AG09309 (cell line): ENCODE results near the gene TTLL9.
"Not testable (repeated sequence)": the region's sequence is repeated elsewhere in the genome, so short reads cannot be mapped to it uniquely, and the experiment has no call there.

Experiments used
- DNase-seq: peaks from one replicate; pipeline ENCODE4 v3.0.0-alpha.2; 2010; ENCODE audit warnings: low read depth
- H3K4me3 ChIP-seq: 2 replicates; pipeline ENCODE4 v1.5.1; 2011; ENCODE audit warnings: mild to moderate bottlenecking, low read depth, low read length, moderate library complexity; ENCODE audit not compliant: control insufficient read depth
- TF ChIP-seq, protein P1 (sequence below): IDR thresholded peaks from 2 replicates; pipeline ENCODE4 v1.5.1; 2011; ENCODE audit warnings: mild to moderate bottlenecking, low read depth, low read length, inconsistent platforms; ENCODE audit not compliant: insufficient read depth, control insufficient read depth; ENCODE audit errors: missing control alignments

TTLL9 gene

DNA sequence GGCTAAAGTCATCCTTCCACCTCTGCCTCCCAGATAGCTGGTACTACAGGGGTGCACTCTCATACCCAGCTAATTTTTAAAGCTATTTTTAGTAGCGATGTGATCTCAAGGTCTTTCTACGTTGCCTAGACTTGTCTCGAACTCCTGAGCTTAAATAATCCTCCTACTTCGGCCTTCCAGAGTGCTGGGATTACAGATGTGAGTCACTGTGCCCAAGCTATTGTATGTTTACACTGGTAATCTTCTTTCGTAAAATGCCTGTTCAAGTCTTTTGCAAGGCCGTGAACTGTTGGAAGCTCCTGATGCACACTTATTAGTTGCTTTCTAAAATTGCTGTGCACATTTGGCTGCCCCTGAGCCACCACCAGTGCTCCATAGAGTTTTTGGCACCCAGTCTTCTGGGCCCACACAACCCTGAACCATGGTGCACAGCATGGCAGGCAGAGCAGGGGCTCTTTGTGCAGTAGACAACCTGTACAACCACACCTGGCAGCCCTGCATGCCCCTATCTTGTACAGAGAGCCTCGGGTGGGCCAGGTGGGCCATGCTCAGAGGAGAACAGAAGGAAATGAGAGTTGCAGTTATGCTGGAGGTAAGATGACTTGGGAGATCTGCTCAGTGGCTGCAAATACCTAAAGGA lies 48.2 kb downstream of the TTLL9 start:
- TF ChIP-seq, protein P1, sequence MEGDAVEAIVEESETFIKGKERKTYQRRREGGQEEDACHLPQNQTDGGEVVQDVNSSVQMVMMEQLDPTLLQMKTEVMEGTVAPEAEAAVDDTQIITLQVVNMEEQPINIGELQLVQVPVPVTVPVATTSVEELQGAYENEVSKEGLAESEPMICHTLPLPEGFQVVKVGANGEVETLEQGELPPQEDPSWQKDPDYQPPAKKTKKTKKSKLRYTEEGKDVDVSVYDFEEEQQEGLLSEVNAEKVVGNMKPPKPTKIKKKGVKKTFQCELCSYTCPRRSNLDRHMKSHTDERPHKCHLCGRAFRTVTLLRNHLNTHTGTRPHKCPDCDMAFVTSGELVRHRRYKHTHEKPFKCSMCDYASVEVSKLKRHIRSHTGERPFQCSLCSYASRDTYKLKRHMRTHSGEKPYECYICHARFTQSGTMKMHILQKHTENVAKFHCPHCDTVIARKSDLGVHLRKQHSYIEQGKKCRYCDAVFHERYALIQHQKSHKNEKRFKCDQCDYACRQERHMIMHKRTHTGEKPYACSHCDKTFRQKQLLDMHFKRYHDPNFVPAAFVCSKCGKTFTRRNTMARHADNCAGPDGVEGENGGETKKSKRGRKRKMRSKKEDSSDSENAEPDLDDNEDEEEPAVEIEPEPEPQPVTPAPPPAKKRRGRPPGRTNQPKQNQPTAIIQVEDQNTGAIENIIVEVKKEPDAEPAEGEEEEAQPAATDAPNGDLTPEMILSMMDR = no peak
- DNase-seq = no peak
- no peak overlapping the region for H3K4me3 ChIP-seq

DNA sequence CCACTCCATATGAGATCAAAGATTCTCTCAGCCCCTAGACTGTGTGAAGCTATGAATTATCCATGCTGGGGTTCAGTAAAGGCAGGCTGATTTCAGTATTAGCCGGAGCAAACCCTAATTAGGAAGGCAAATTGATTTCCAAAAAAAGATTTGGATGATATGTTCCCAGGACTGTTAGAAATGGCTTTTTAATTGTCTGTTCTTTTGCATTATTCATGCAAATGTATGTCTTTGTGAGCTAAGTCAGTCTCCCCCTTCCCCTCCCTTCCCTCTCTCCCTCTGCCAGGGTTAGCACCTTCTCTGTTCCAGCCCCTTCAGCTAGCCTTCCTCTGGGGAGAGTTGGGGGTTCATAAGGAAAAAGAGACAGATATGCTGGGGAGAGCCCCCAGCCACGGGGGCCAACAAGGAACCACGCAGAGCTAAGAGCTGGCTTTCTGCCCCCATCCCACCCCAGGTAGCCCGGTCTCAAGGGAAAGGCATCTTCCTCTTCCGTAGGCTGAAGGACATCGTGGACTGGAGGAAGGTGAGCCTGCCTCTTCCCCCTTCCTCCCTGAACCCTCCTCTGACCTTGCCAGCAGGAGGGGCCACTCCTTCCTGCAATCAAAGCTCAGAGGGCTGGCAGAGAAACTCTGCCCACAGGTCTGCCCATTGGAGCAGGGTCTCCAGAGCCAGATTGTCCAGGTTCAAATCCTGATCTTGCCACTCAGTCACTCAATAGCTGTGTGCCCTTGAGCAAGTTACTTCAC lies 49.1 kb downstream of the TTLL9 start:
- no peak for DNase-seq
- no peak overlapping the region for H3K4me3 ChIP-seq
- TF ChIP-seq, protein P1 = no peak

DNA sequence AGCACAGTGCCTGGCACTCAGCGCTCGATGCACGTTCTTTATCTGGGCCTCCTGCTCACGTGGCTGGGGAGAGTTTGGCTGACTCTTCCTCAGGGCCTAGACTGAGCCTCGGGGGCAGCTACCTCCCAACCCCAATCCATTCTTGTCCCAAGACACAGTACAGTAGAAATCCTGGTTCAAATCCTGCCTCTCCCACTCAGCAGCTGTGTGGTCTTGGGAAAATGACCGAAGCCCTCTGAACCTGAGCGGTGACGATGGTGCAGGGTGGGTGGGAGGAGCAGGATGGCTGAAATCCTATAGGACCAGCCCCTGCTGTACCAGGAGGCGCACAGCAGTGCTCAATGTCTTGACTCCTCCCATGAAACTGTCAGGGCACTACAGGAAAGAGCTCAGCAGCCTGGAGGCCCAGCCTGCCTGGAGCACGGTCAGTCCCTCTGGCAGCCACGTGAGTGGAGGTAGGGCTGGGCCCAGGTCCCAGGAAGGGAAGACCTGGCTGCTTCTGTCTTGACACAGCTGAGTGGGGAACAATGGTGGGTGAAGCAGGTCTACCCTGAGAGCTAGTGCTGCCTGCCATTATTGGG lies 49.9 kb downstream of the TTLL9 start:
- no peak overlapping the region for H3K4me3 ChIP-seq
- TF ChIP-seq, protein P1 = no peak
- no peak for DNase-seq

DNA sequence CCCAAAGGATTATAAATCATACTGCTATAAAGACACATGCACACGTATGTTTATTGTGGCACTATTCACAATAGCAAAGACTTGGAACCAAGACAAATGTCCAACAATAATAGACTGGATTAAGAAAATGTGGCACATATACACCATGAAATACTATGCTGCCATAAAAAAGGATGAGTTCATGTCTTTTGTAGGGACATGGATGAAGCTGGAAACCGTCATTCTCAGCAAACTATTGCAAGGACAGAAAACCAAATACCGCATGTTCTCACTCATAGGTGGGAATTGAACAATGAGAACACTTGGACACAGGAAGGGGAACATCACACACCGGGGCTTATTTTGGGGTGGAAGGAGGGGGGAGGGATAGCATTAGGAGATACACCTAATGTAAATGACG lies 51.0 kb downstream of the TTLL9 start:
- not testable (repeated sequence) for H3K4me3 ChIP-seq, DNase-seq

DNA sequence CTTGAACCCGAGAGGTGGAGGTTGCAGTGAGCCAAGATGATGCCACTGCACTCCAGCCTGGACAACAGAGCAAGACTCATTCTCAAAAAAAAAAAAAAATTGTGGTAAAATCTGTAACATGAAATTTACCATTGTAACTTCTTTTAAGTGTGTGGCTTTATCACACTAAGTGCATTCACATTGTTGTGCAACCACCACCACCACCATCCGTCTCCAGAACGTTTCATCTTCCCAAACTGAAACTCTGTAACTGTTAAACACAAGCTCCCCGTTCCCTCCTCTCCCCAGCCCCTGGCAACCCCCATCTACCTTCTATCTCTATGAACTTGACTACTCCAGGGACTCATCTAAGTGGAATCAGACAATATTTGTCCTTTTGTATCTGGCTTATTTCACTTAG lies 51.7 kb downstream of the TTLL9 start:
- no peak for DNase-seq
- no peak overlapping the region for H3K4me3 ChIP-seq
- TF ChIP-seq, protein P1 = no peak

DNA sequence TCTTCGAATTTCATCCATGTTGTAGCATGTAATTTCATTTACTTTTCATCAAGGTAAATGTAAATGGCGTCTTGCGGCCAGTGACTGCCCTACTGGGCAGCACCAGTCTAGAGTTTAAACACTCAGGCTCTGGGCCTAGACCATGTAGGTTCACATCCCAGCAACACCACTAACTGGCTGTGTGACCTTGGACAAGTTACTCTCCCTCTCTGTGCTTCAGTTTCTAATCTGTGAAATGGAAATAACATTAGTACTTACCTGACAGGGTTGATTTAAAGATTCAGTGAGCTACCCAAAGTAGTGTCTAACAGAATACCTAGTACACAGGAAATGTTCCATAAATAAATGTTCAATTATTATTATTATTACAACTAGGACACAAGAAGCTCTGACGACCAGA lies 52.2 kb downstream of the TTLL9 start:
- DNase-seq = no peak
- TF ChIP-seq, protein P1 = no peak

More for the DNA sequence above, 52.2 kb downstream of the TTLL9 start:
- no peak overlapping the region for H3K4me3 ChIP-seq
